PC-3 (cell line): ENCODE results near the gene P2RY8.

Source experiments
- CTCF ChIP-seq: fragments of 300-600 bp; sonication (generic); conservative IDR thresholded peaks from 2 replicates; pipeline ENCODE4 v1.5.1; 2017; ENCODE audit warnings: antibody characterized with exemption, low read depth, mild to moderate bottlenecking, low read length
- EZH2phosphoT487 ChIP-seq: fragments of 300-600 bp; sonication (generic); IDR thresholded peaks from 2 replicates; pipeline ENCODE4 v1.6.1; 2018; ENCODE audit warnings: mild to moderate bottlenecking, antibody characterized with exemption, low read length, borderline replicate concordance

GRCh38 chrX:1444561-1445500, 92.2 kb downstream of the P2RY8 start:
- no peak for TF ChIP-seq CTCF
- TF ChIP-seq EZH2phosphoT487 = no peak
